ENCODE results near the gene NXPH1. TPM values are rescaled to one million over a fixed set of nuclear protein-coding genes. Genes with fewer than 3 reads are reported as not detected.

Gene NXPH1
- total and polyA plus RNA-seq, 9 of the 15 experiments (the other 6 are each of a cell fraction or from before 2014, with no cell fraction given) = 0.16 TPM; not detected in 8

GRCh38 chr7:8762803-8763202, 329.4 kb downstream of the NXPH1 start (continued):
- TF ChIP-seq ZBTB11 (CRISPR knock-in tag; IDR thresholded peaks at IDR 0.05) (no peak), DEAF1 (CRISPR knock-in tag; IDR thresholded peaks at IDR 0.05) (no peak), CLOCK (CRISPR knock-in tag; IDR thresholded peaks at IDR 0.05; ENCODE audit: borderline replicate concordance) (no peak), WHSC1 (IDR thresholded peaks at IDR 0.05; ENCODE audit: low read length) (no peak), CBX2 (IDR thresholded peaks at IDR 0.05; ENCODE audit: insufficient read depth, low read length, poor library complexity, severe bottlenecking) (no peak), ZNF584 (CRISPR knock-in tag; IDR thresholded peaks at IDR 0.05; ENCODE audit: low read depth) (0 out of 2 replicates have a peak, but pooled peaks have one; percentile 41), PATZ1 (CRISPR knock-in tag; IDR thresholded peaks at IDR 0.05; ENCODE audit: borderline replicate concordance) (no peak), NR2F6 (CRISPR knock-in tag; IDR thresholded peaks at IDR 0.05) (no peak), TRIM28 (IDR thresholded peaks at IDR 0.05) (no peak)
- TF ChIP-seq, protein P1, sequence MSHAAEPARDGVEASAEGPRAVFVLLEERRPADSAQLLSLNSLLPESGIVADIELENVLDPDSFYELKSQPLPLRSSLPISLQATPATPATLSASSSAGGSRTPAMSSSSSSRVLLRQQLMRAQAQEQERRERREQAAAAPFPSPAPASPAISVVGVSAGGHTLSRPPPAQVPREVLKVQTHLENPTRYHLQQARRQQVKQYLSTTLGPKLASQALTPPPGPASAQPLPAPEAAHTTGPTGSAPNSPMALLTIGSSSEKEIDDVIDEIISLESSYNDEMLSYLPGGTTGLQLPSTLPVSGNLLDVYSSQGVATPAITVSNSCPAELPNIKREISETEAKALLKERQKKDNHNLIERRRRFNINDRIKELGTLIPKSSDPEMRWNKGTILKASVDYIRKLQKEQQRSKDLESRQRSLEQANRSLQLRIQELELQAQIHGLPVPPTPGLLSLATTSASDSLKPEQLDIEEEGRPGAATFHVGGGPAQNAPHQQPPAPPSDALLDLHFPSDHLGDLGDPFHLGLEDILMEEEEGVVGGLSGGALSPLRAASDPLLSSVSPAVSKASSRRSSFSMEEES (CRISPR knock-in tag; IDR thresholded peaks at IDR 0.05) = no peak
